ENCODE results near the gene FADS2. TPM values are rescaled to one million over a fixed set of nuclear protein-coding genes. Genes with fewer than 3 reads are reported as not detected.

Gene FADS2
- total RNA-seq, 1 experiment from 2014 or later: 17.1 TPM

MicroRNA genes within 50 kb of the gene (microRNA counts, 767-probe panel; counts per million panel counts)
- microRNA hsa-miR-1908: not detected
- microRNA hsa-miR-611: not detected

Small RNAs within 50 kb of the gene (microRNA-seq; reads per million reads assigned to microRNA genes)
- 4.0 reads per million, percentile 4 among the genes with 10 or more reads in this experiment for gene MIR6746 (ENCODE audit: borderline number of aligned reads)

Other genes starting within 250 kb of the FADS2 start
- gene SYT7, start 247.2 kb upstream of the FADS2 start, total RNA-seq (2021; ENCODE audit: unreplicated experiment): 27.4 TPM
- gene DAGLA, start 147.9 kb upstream of the FADS2 start, total RNA-seq (2021; ENCODE audit: unreplicated experiment): 2.7 TPM
- gene MYRF, start 75.7 kb upstream of the FADS2 start, total RNA-seq (2021; ENCODE audit: unreplicated experiment): 52.3 TPM
- 160 TPM for gene TMEM258, start 35.7 kb upstream of the FADS2 start, total RNA-seq (2021; ENCODE audit: unreplicated experiment)
- 89.5 TPM for gene FEN1, start 35.4 kb upstream of the FADS2 start, total RNA-seq (2021; ENCODE audit: unreplicated experiment)
- gene FADS1, start 11.3 kb upstream of the FADS2 start, total RNA-seq (2021; ENCODE audit: unreplicated experiment): 56.6 TPM
- 65.8 TPM for gene FADS3, start 63.2 kb downstream of the FADS2 start, total RNA-seq (2021; ENCODE audit: unreplicated experiment)
- 18.1 TPM for gene RAB3IL1, start 89.3 kb downstream of the FADS2 start, total RNA-seq (2021; ENCODE audit: unreplicated experiment)
- 2.3 TPM for gene BEST1, start 122.1 kb downstream of the FADS2 start, total RNA-seq (2021; ENCODE audit: unreplicated experiment)
- 3,345 TPM for gene FTH1, start 139.3 kb downstream of the FADS2 start, total RNA-seq (2021; ENCODE audit: unreplicated experiment)

Measured in HCT116 (cell line).